ENCODE measurements around the gene MTA1.

MTA1 gene

DNA sequence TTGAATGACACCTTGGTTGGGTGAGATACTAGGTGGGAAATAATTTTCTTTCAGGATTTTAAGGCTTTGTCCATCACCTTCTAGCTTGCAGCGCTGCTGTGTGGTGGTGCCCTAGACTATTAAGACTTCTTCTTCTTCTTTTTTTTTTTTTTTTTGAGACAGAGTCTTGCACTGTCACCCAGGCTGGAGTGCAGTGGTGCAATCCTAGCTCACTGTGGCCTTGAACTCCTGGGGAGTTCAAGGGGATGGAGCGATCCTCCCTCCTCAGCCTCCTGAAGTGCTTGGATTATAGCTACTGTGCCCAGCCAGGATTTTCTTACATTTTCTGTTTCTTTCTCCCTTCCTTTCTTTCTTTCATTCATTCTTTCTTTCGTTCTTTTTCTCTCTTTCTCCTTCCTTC is 10.3 kb upstream of the MTA1 start:
- peaks cover 55% of the 10 kb centered on the region for H3K27me3 ChIP-seq
- no peak overlapping the region for H3K27ac ChIP-seq
- TF ChIP-seq, protein P1, sequence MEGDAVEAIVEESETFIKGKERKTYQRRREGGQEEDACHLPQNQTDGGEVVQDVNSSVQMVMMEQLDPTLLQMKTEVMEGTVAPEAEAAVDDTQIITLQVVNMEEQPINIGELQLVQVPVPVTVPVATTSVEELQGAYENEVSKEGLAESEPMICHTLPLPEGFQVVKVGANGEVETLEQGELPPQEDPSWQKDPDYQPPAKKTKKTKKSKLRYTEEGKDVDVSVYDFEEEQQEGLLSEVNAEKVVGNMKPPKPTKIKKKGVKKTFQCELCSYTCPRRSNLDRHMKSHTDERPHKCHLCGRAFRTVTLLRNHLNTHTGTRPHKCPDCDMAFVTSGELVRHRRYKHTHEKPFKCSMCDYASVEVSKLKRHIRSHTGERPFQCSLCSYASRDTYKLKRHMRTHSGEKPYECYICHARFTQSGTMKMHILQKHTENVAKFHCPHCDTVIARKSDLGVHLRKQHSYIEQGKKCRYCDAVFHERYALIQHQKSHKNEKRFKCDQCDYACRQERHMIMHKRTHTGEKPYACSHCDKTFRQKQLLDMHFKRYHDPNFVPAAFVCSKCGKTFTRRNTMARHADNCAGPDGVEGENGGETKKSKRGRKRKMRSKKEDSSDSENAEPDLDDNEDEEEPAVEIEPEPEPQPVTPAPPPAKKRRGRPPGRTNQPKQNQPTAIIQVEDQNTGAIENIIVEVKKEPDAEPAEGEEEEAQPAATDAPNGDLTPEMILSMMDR (IDR thresholded peaks at IDR 0.05): no peak
- no peaks in the 10 kb centered on the region for H3K36me3 ChIP-seq
- no peak overlapping the region for H3K4me3 ChIP-seq (ENCODE audit: low read depth in 1 of 2, low read length in 1 of 2)
- peaks cover 5 to 8% of the 10 kb centered on the region in 2 experiments for H3K4me1 ChIP-seq (ENCODE audit: control insufficient read depth in 1 of 2, insufficient read depth in 1 of 2, low read depth in 1 of 2, low read length in 1 of 2)
- H3K9me3 ChIP-seq: no peaks in the 10 kb centered on the region

DNA sequence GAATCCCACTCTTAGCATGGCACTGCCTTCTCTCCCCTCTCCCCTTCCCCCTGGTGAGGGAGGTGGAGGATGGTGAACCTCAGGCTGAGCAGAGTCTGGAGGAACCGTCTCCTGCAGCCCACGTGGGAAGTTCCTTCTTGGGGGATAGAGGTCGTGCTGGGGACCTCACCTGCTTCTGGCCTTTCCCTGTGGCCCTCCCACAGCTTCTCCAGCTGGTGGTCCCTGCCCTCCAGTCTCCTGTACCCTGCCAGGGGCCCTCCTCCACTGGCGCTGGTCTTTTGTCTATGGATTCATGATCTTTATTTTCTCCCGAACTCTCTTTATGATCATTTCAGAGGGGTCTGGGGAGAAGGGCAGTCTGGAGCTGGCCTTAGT is 9.0 kb upstream of the MTA1 start:
- Histone ChIP-seq H3K27ac (no peak overlapping the region), H3K4me1 (ENCODE audit: control insufficient read depth in 1 of 2, insufficient read depth in 1 of 2, low read depth in 1 of 2, low read length in 1 of 2) (peaks cover 11 to 17% of the 10 kb centered on the region in 2 experiments), H3K27me3 (peaks cover 67% of the 10 kb centered on the region), H3K9me3 (no peaks in the 10 kb centered on the region), H3K4me3 (ENCODE audit: low read depth in 1 of 2, low read length in 1 of 2) (no peak overlapping the region), H3K36me3 (no peaks in the 10 kb centered on the region)
- TF ChIP-seq, protein P1 (IDR thresholded peaks at IDR 0.05): no peak

DNA sequence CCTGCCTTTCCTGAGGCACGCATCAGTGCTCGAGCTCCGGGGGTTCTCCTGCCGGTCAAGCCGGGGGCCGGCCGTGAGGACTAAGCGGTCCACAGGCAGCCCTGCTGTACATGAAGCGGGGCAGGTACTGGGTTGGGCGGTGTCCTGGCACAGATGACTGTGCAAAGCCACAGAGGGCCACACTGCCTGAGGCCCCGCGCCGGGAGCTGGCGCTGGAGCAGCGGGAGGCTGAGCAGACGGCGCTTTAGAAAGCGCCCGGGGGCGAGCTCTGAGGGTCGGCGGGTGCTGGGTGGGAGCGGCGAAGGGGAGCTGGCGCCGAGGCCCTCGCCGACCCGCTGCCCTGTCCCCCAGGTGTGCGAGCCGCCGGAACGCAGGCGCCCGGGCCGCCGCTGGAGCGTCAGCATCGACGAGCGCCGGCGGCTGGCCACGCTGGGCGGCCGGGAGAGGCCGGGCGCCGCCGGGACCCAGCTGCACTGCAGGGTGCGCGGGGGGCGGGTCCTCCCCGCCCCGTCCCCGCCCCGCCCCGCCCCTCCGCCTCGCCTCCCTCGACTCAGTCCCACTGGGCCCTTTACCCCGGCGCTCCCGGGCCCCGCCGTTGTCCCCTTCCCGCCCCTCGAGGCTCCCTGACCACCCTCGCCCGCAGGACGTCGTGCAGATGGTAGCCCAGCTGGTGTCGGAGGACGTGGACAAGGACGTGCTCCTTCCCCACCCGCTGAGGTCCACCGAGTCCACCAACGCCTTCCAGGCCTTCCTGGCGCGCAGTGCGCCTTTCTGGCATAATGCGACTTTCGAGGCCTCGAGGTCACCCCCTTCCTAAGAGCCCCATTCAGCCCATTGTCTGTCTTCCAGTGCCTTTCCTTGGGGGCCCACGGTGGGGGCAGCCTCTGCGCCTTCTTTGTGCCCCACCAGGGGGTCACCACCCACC is 8.3 kb upstream of the MTA1 start:
- H3K9me3 ChIP-seq: no peaks in the 10 kb centered on the region
- TF ChIP-seq, protein P1 (IDR thresholded peaks at IDR 0.05): no peak
- no peak overlapping the region for H3K4me3 ChIP-seq (ENCODE audit: low read depth in 1 of 2, low read length in 1 of 2)
- peaks cover 11 to 17% of the 10 kb centered on the region in 2 experiments for H3K4me1 ChIP-seq (ENCODE audit: control insufficient read depth in 1 of 2, insufficient read depth in 1 of 2, low read depth in 1 of 2, low read length in 1 of 2)
- peaks cover 74% of the 10 kb centered on the region for H3K27me3 ChIP-seq
- no peaks in the 10 kb centered on the region for H3K36me3 ChIP-seq
- H3K27ac ChIP-seq: no peak overlapping the region

DNA sequence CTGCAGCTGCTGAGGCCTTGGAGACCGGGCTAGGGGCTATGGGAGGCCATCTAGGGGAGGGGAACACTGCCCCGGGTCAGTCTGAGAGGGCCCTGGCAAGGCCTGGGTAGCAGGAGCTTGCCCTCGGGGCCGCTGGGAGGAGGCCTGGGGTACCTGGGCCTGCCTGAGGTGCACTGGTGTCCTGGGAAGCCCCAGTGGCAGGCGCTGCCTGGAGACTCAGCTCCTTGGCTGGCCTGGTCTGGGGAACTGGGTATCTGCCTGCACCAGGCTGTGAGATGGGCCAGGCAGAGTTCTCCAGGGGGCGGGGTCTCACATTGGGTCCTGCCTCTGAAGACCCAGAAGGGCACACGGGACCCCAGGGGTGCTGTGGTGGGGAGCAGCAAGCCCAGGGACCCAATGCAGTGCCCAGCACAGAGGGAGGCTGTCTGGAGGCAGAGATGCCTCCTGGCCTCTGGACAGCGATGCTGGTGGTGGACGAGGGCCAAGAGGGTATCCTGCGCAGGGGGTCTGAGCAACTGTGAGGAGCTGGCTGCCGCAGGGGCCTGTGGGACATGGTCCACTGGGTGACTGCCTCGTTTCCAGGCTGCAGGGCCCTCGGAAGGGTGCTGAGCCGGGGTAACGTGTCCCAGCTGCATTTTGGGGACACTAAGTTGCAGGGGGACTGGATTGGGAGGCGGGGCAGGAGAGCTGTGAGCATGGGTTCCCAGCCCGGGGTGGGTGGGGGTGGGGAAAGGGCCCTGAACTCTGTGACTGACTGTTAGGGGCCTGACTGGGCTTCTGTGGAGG is 7.4 kb upstream of the MTA1 start:
- Histone ChIP-seq H3K9me3 (no peaks in the 10 kb centered on the region), H3K27me3 (peaks cover 77% of the 10 kb centered on the region), H3K4me3 (ENCODE audit: low read depth in 1 of 2, low read length in 1 of 2) (no peak overlapping the region), H3K4me1 (ENCODE audit: control insufficient read depth in 1 of 2, insufficient read depth in 1 of 2, low read depth in 1 of 2, low read length in 1 of 2) (peaks cover 11 to 17% of the 10 kb centered on the region in 2 experiments), H3K36me3 (no peaks in the 10 kb centered on the region), H3K27ac (no peak overlapping the region)
- TF ChIP-seq, protein P1 (IDR thresholded peaks at IDR 0.05): no peak

DNA sequence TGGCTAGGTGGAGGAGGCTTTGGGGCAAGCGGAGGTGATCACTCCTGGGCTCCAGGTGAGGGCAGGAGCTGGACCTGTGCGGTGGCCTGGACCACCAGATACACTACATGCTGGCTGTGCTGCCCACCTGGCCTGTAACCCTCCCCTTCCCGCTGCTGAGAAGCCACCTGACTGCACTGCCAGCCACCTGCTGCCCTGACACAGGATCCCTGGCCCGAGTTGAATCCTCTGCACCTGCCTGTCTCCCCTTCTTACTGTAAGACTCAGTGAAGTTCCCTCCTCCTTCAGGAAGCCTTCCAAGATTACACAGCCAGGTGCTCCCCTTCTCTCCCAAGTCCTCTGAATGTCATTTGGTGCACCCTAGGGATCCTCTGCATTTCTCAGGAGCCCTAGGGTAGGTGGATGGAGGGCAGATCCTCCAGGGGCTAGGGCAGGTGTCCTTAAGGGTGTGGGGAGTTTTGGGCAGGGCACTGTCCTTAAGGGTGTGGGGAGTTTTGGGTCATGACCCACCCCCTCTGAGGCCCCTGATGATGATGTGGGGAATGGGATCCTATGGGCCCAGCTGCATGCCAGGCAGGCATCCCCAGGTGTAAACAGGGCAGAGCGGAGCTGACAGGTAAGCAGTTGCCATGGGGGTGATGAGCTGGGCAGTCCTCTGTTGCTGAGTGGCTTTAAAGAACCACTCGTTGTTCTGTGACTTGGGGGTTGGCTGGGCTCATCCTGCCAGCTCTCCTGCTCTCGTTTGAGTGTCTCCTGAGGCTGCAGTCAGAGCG is 6.7 kb upstream of the MTA1 start:
- no peaks in the 10 kb centered on the region for H3K9me3 ChIP-seq
- no peak overlapping the region for H3K4me3 ChIP-seq (ENCODE audit: low read depth in 1 of 2, low read length in 1 of 2)
- no peaks in the 10 kb centered on the region for H3K36me3 ChIP-seq
- H3K4me1 ChIP-seq (ENCODE audit: control insufficient read depth in 1 of 2, insufficient read depth in 1 of 2, low read depth in 1 of 2, low read length in 1 of 2): peaks cover 11 to 17% of the 10 kb centered on the region in 2 experiments
- H3K27me3 ChIP-seq: peaks cover 79% of the 10 kb centered on the region
- TF ChIP-seq, protein P1 (IDR thresholded peaks at IDR 0.05): no peak
- H3K27ac ChIP-seq: no peak overlapping the region
